GM12878 (cell line): ENCODE results near the gene ERICH4. TPM values are rescaled to one million over a fixed set of nuclear protein-coding genes. Genes with fewer than 3 reads are reported as not detected.

Experiments used
- ATAC-seq: fragments of 200-7000 bp; cut with Tn5 transposase; 3 replicates; pipeline ENCODE4 v1.9.1; 2020; ENCODE audit warnings: mild to moderate bottlenecking, moderate library complexity
- BruUV-seq: library from RNA; stranded (reverse); fragments of 400-500 nt; replicated peaks from 2 replicates; lab custom pipeline; 2021; lab: Mats Ljungman, UMichigan
- CTCF ChIA-PET: fragments of 300-600 bp; sonication (Branson Sonifier 250); formaldehyde crosslinking; extraction: SDS; loops from one replicate; lab custom pipeline; 2021; ENCODE audit warnings: inconsistent platforms; lab: Yijun Ruan, JAX
- POLR2A ChIA-PET: fragments of 350-600 bp; formaldehyde crosslinking; extraction: SDS; loops from one replicate; lab custom pipeline; 2021; ENCODE audit warnings: inconsistent platforms; lab: Charles Lee
- RAD21 ChIA-PET: fragments of 300-600 bp; sonication (Branson Sonifier 250); formaldehyde crosslinking; loops from one replicate; lab custom pipeline; 2023; ENCODE audit warnings: antibody characterized with exemption; ENCODE audit not compliant: unreplicated experiment; lab: Charles Lee
- SMC1A ChIA-PET: fragments of 300-600 bp; sonication (Branson Sonifier 250); formaldehyde crosslinking; loops from one replicate; lab custom pipeline; 2023; ENCODE audit not compliant: unreplicated experiment, uncharacterized antibody; lab: Charles Lee
- DNase-seq: peaks from one replicate; pipeline ENCODE4 v3.0.0-alpha.2; 2011; ENCODE audit warnings: low read depth, low spot score
- FAIRE-seq: peaks from 3 replicates; lab custom pipeline; 2011; peaks lifted over from hg19 to GRCh38; lab: Jason Lieb, UNC
- H2AFZ ChIP-seq: 2 replicates; pipeline ENCODE4 v1.6.0; 2011; ENCODE audit warnings: low read depth, low read length, control low read depth; ENCODE audit not compliant: control insufficient read depth
- H3K27ac ChIP-seq: 2 replicates; pipeline ENCODE4 v1.5.1; 2011; ENCODE audit warnings: control low read depth; ENCODE audit not compliant: control insufficient read depth, insufficient read depth
- H3K27me3 ChIP-seq, 2 experiments: replicated peaks in 1 of 2; 2 replicates each; pipeline versions ENCODE4 v1.6.0 to v1.6.1; 2011; ENCODE audit warnings: low read length in 1 of 2; ENCODE audit not compliant: control insufficient read depth in 2 of 2, insufficient read depth in 2 of 2
- H3K36me3 ChIP-seq, 2 experiments: 2 replicates each; pipeline ENCODE4 v1.5.1; 2011; ENCODE audit warnings: low read length in 1 of 2; ENCODE audit not compliant: control insufficient read depth in 2 of 2, insufficient read depth in 2 of 2
- H3K4me1 ChIP-seq: 2 replicates; pipeline ENCODE4 v1.6.1; 2011; ENCODE audit warnings: mild to moderate bottlenecking, low read length, moderate library complexity, mixed read lengths; ENCODE audit not compliant: control insufficient read depth, insufficient read depth
- H3K4me2 ChIP-seq: 2 replicates; pipeline ENCODE4 v1.6.0; 2011; ENCODE audit warnings: control low read depth; ENCODE audit not compliant: control insufficient read depth, insufficient read depth
- H3K4me3 ChIP-seq: fragments of 200-600 bp; sonication (generic); 2 replicates; pipeline ENCODE4 v1.5.1; 2016
- H3K79me2 ChIP-seq: 2 replicates; pipeline ENCODE4 v1.6.0; 2011; ENCODE audit warnings: low read length; ENCODE audit not compliant: control insufficient read depth, insufficient read depth
- H3K9ac ChIP-seq: 2 replicates; pipeline ENCODE4 v1.8.0; 2011; ENCODE audit warnings: low read length, control low read depth, mixed read lengths; ENCODE audit not compliant: control insufficient read depth, insufficient read depth
- H3K9me3 ChIP-seq: replicated peaks from 3 replicates; pipeline ENCODE4 v1.5.1; 2011; ENCODE audit warnings: mild to moderate bottlenecking, low read length; ENCODE audit not compliant: control insufficient read depth, insufficient read depth
- H4K20me1 ChIP-seq: 2 replicates; pipeline ENCODE4 v1.6.0; 2011; ENCODE audit not compliant: control insufficient read depth, insufficient read depth
- CBFB ChIP-seq: IDR thresholded peaks from 2 replicates; pipeline ENCODE4 v1.6.1; 2016; ENCODE audit warnings: antibody characterized with exemption, low read depth
- EED ChIP-seq: sonication (generic); IDR thresholded peaks from 2 replicates; pipeline ENCODE4 v1.6.1; 2016; ENCODE audit warnings: antibody characterized with exemption, low read depth
- ESRRA ChIP-seq: IDR thresholded peaks from 2 replicates; pipeline ENCODE4 v1.6.1; 2012; ENCODE audit warnings: mild to moderate bottlenecking, low read length, improper control_type of control experiment
- GABPA ChIP-seq: IDR thresholded peaks from 2 replicates; pipeline ENCODE4 v1.6.1; 2014; ENCODE audit warnings: antibody characterized with exemption, low read depth, mild to moderate bottlenecking, inconsistent platforms
- HCFC1 ChIP-seq: fragments of 150-350 bp; IDR thresholded peaks from 2 replicates; pipeline ENCODE4 v1.6.1; 2014; ENCODE audit warnings: low read length
- IKZF1 ChIP-seq: fragments of 450-650 bp; conservative IDR thresholded peaks from 2 replicates; pipeline ENCODE4 v1.6.1; 2017; ENCODE audit warnings: antibody characterized with exemption, mild to moderate bottlenecking
- IRF4 ChIP-seq: IDR thresholded peaks from 2 replicates; pipeline ENCODE4 v1.6.1; 2011; ENCODE audit warnings: low read depth, low read length
- NFYA ChIP-seq: IDR thresholded peaks from 2 replicates; pipeline ENCODE4 v1.6.1; 2011; ENCODE audit warnings: low read depth, mild to moderate bottlenecking, low read length, improper control_type of control experiment, borderline replicate concordance
- PAX8 ChIP-seq: fragments of 450-650 bp; IDR thresholded peaks from 2 replicates; pipeline ENCODE4 v1.6.1; 2017; ENCODE audit warnings: mild to moderate bottlenecking, moderate library complexity
- RBBP5 ChIP-seq: fragments of 200-600 bp; sonication (generic); conservative IDR thresholded peaks from 2 replicates; pipeline ENCODE4 v1.6.1; 2016
- STAT1 ChIP-seq: fragments of 450-650 bp; conservative IDR thresholded peaks from 2 replicates; pipeline ENCODE4 v1.6.1; 2014; ENCODE audit warnings: antibody characterized with exemption, mild to moderate bottlenecking
- SUZ12 ChIP-seq: fragments of 200-600 bp; sonication (generic); IDR thresholded peaks from one replicate; pipeline ENCODE4 v1.6.1; 2018; ENCODE audit warnings: antibody characterized with exemption, mild to moderate bottlenecking; ENCODE audit not compliant: unreplicated experiment
- ZZZ3 ChIP-seq: IDR thresholded peaks from 2 replicates; pipeline ENCODE4 v1.6.1; 2011; ENCODE audit warnings: low read depth; ENCODE audit not compliant: control insufficient read depth, insufficient read length
- WGBS: methylation state at CpG from one replicate; pipeline ENCODE4 v1.1.6; 2016; ENCODE audit warnings: low lambda C conversion rate; ENCODE audit not compliant: insufficient replicate concordance, insufficient coverage; ENCODE audit errors: missing lambda C conversion rate; 5-methylcytosine and 5-hydroxymethylcytosine counted together
- in situ Hi-C: fragments of 300-500 bp; cut with MboI; formaldehyde crosslinking; loops from 9 replicates; pipeline ENCODE4 v1.14.3; 2018; ENCODE audit warnings: mixed read lengths
- intact Hi-C: fragments of 100-400 bp; cut with micrococcal nuclease; formaldehyde crosslinking; loops from one replicate; pipeline ENCODE4 v1.14.2; 2022; ENCODE audit not compliant: unreplicated experiment
- polyA plus RNA-seq, 11 experiments: library from polyadenylated mRNA; depleted of rRNA in 4 of 11; unstranded in 6 of 11; stranded (reverse) in 5 of 11; fragments of >200 nt; fragmentation: Nextera tagmentation in 4 of 11; fragmentation: Illumina TruSeq in 1 of 11; extraction: Ambion mirVana in 4 of 11; extraction: Trizol in 1 of 11; gene quantifications; 1 replicate in 1 of 11; 2 replicates in 10 of 11; pipeline versions ENCODE4 v1.2.1 to v1.2.3, GENCODE V29; 2011 to 2016; ENCODE audit warnings: inconsistent platforms in 2 of 11, missing spikeins in 2 of 11, low read depth in 1 of 11
- total RNA-seq, 4 experiments: library from RNA; depleted of rRNA in 3 of 4; stranded (reverse); fragments of >200 nt in 3 of 4; fragmentation: Illumina TruSeq in 1 of 4; extraction: Trizol in 1 of 4; gene quantifications; 2 replicates each; pipeline versions ENCODE4 v1.2.1 to v1.2.3, GENCODE V29; 2013 to 2021
- TF ChIP-seq, protein P1 (sequence below): IDR thresholded peaks from 2 replicates; pipeline ENCODE4 v1.6.1; 2011; ENCODE audit warnings: low read depth, low read length, improper control_type of control experiment, borderline replicate concordance
- TF ChIP-seq, protein P2 (sequence below): fragments of 150-350 bp; IDR thresholded peaks from 2 replicates; pipeline ENCODE4 v1.6.1; 2016; ENCODE audit warnings: low read depth, low read length

Gene ERICH4
- total and polyA plus RNA-seq, 10 of the 15 experiments (the other 5 are each of a cell fraction or from before 2014, with no cell fraction given), result not detected

DNA sequence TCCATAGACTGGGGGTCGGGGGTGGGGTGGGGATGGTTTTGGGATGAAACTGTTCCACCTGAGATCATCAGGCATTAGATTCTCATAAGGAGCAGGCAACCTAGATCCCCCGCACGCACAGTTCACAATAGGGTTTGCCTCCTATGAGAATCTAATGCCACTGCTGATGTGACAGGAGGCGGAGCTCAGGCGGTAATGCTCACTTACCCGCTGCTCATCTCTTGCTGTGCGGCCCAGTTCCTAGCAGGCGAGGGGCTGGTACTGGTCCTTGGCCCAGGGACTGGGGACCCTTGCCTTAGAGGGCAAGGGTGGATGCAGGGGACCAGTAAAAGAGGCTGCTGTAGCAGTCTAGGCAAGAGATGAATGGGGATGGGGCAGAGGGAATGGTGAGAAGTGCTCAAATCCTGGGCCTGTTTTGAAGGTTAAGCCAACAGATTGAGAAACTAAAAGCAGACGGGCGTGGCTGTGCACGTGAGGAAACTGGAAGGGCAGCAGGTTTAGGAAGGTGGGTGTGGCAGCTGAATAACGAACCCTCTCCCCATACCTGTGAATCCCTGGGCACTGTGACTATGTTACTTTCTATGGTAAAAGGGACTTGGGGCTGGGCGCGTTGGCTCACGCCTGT is 1.5 kb upstream of the ERICH4 start:
- SMC1A ChIA-PET, result no interaction called here
- no peak for ATAC-seq
- no TSS peak for BruUV-seq
- H3K9ac ChIP-seq, result no peak overlapping the region
- intact Hi-C loops (no loop called here), in situ Hi-C loops (loop anchor here (10.0 kb wide), 2 partner anchors 93 to 133 kb away; partner anchors contain the start of gene CEACAM21)
- H3K36me3 ChIP-seq, result no peaks in the 10 kb centered on the region; a peak in 1 of 4 replicates
- H3K4me3 ChIP-seq, result no peak overlapping the region
- TF ChIP-seq IKZF1 (no peak), IRF4 (no peak), STAT1 (no peak), NFYA (no peak), PAX8 (no peak), EED (no peak), GABPA (no peak), RBBP5 (no peak), ZZZ3 (no peak), HCFC1 (no peak), ESRRA (no peak), SUZ12 (no peak), CBFB (no peak)
- TF ChIP-seq, protein P1, sequence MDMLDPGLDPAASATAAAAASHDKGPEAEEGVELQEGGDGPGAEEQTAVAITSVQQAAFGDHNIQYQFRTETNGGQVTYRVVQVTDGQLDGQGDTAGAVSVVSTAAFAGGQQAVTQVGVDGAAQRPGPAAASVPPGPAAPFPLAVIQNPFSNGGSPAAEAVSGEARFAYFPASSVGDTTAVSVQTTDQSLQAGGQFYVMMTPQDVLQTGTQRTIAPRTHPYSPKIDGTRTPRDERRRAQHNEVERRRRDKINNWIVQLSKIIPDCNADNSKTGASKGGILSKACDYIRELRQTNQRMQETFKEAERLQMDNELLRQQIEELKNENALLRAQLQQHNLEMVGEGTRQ, result no peak
- TF ChIP-seq, protein P2, sequence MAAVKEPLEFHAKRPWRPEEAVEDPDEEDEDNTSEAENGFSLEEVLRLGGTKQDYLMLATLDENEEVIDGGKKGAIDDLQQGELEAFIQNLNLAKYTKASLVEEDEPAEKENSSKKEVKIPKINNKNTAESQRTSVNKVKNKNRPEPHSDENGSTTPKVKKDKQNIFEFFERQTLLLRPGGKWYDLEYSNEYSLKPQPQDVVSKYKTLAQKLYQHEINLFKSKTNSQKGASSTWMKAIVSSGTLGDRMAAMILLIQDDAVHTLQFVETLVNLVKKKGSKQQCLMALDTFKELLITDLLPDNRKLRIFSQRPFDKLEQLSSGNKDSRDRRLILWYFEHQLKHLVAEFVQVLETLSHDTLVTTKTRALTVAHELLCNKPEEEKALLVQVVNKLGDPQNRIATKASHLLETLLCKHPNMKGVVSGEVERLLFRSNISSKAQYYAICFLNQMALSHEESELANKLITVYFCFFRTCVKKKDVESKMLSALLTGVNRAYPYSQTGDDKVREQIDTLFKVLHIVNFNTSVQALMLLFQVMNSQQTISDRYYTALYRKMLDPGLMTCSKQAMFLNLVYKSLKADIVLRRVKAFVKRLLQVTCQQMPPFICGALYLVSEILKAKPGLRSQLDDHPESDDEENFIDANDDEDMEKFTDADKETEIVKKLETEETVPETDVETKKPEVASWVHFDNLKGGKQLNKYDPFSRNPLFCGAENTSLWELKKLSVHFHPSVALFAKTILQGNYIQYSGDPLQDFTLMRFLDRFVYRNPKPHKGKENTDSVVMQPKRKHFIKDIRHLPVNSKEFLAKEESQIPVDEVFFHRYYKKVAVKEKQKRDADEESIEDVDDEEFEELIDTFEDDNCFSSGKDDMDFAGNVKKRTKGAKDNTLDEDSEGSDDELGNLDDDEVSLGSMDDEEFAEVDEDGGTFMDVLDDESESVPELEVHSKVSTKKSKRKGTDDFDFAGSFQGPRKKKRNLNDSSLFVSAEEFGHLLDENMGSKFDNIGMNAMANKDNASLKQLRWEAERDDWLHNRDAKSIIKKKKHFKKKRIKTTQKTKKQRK, result no peak
- POLR2A ChIA-PET, result no interaction called here
- no peak overlapping the region for H2AFZ ChIP-seq
- H3K4me1 ChIP-seq, result no peaks in the 10 kb centered on the region; the same call in 1 of the 2 replicates
- H3K79me2 ChIP-seq, result peaks cover 2% of the 10 kb centered on the region
- CTCF ChIA-PET, result interaction anchor here (3.3 kb wide), 1 partner anchor 128 kb away, joined by 19 read pairs; no protein-coding TSS in a partner anchor
- DNase-seq, result no peak
- H3K9me3 ChIP-seq, result no peaks in the 10 kb centered on the region
- no peaks in the 10 kb centered on the region for H3K27me3 ChIP-seq
- H3K27ac ChIP-seq, result no peak overlapping the region
- no peaks in the 10 kb centered on the region for H4K20me1 ChIP-seq
- WGBS, result 64% methylated on average over 15 of the region's 15 CpGs
- RAD21 ChIA-PET, result interaction anchor here (0.7 kb wide), 1 partner anchor 122 kb away, joined by 5 read pairs; no protein-coding TSS in a partner anchor
- FAIRE-seq, result no peak
- H3K4me2 ChIP-seq, result no peak overlapping the region
